ENCODE results near the gene PRDX6.
A peak's percentile ranks its signal among the peaks of the same experiment; 100 is the strongest.

Gene PRDX6

GRCh38 chr1:173444757-173445156 is 32.4 kb upstream of the PRDX6 start:
- Histone ChIP-seq H3K4me3 (ENCODE audit: low read length) (peak overlapping the region; percentile 32), H3K9ac (ENCODE audit: low read length) (peak overlapping the region; percentile 16; the same call in 1 of the 2 replicates), H3K27me3 (replicated peaks; ENCODE audit: insufficient read depth, low read length) (no peaks in the 10 kb centered on the region), H3K79me2 (ENCODE audit: low read length) (no peaks in the 10 kb centered on the region), H3K36me3 (replicated peaks; ENCODE audit: insufficient read depth, low read length) (no peaks in the 10 kb centered on the region), H2AFZ (ENCODE audit: low read length) (peak overlapping the region; percentile 32), H4K20me1 (ENCODE audit: insufficient read depth, low read length) (no peaks in the 10 kb centered on the region), H3F3A (ENCODE audit: insufficient read depth, low read length) (peaks cover 21% of the 10 kb centered on the region), H3K4me2 (ENCODE audit: low read depth, low read length) (peak overlapping the region; percentile 60), H3K9me3 (replicated peaks; ENCODE audit: insufficient read depth, low read length) (no peaks in the 10 kb centered on the region), H3K4me1 (ENCODE audit: low read length) (peaks cover 21% of the 10 kb centered on the region), H3K27ac (ENCODE audit: low read length) (peak overlapping the region; percentile 64; the same call in 1 of the 2 replicates), H3K9me2 (replicated peaks; ENCODE audit: insufficient read depth, low read length) (no peaks in the 10 kb centered on the region)
- peak; percentile 91 for DNase-seq
- TF ChIP-seq EZH2 (optimal IDR thresholded peaks at IDR 0.05; ENCODE audit: low read depth, low read length) (no peak), CTCF (IDR thresholded peaks at IDR 0.05; ENCODE audit: low read length) (no peak), EZH2phosphoT487 (IDR thresholded peaks at IDR 0.05; ENCODE audit: low read length) (no peak)

- H3K36me3 ChIP-seq (replicated peaks; ENCODE audit: insufficient read depth, low read length): no peaks in the 10 kb centered on the region
- H3F3A ChIP-seq (ENCODE audit: insufficient read depth, low read length): peaks cover 21% of the 10 kb centered on the region
- no peaks in the 10 kb centered on the region for H3K27me3 ChIP-seq (replicated peaks; ENCODE audit: insufficient read depth, low read length)
- no peaks in the 10 kb centered on the region for H3K9me2 ChIP-seq (replicated peaks; ENCODE audit: insufficient read depth, low read length)
- TF ChIP-seq CTCF (IDR thresholded peaks at IDR 0.05; ENCODE audit: low read length) (no peak), EZH2phosphoT487 (IDR thresholded peaks at IDR 0.05; ENCODE audit: low read length) (no peak), EZH2 (optimal IDR thresholded peaks at IDR 0.05; ENCODE audit: low read depth, low read length) (no peak)
- peak; percentile 54 for DNase-seq
- H3K4me3 ChIP-seq (ENCODE audit: low read length): peak overlapping the region; percentile 32
- H3K4me2 ChIP-seq (ENCODE audit: low read depth, low read length): peak overlapping the region; percentile 60
- peaks cover 21% of the 10 kb centered on the region for H3K4me1 ChIP-seq (ENCODE audit: low read length)
- H3K9me3 ChIP-seq (replicated peaks; ENCODE audit: insufficient read depth, low read length): no peaks in the 10 kb centered on the region
- H4K20me1 ChIP-seq (ENCODE audit: insufficient read depth, low read length): no peaks in the 10 kb centered on the region
- H3K79me2 ChIP-seq (ENCODE audit: low read length): no peaks in the 10 kb centered on the region
- peak overlapping the region; percentile 32 for H2AFZ ChIP-seq (ENCODE audit: low read length)
- peak overlapping the region; percentile 64; the same call in 1 of the 2 replicates for H3K27ac ChIP-seq (ENCODE audit: low read length)
- H3K9ac ChIP-seq (ENCODE audit: low read length): peak overlapping the region; percentile 16; the same call in 1 of the 2 replicates
Observed at GRCh38 chr1:173445164-173445563, 32.0 kb upstream of the PRDX6 start.

DNA sequence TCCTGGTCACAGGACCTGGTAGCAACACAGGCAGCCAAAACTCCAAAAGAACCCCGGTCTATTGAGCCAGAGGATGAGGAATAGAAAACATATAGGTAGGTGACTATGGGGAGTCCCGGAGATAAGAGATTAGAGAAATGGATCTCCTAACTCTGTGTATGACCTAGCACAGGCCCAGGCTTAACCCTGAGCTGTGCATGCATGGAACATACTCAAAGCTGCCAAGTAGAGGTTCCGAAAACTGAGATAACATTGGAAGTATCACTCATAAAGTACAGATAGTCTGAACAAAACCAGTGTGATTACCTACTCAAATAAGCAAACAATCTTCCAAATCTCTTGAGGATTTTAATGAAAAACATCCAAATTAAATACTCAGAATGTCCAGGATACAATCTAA is 31.5 kb upstream of the PRDX6 start:
- peak overlapping the region; percentile 64; the same call in 1 of the 2 replicates for H3K27ac ChIP-seq (ENCODE audit: low read length)
- H3K9ac ChIP-seq (ENCODE audit: low read length): peak overlapping the region; percentile 16; the same call in 1 of the 2 replicates
- H3K9me2 ChIP-seq (replicated peaks; ENCODE audit: insufficient read depth, low read length): no peaks in the 10 kb centered on the region
- peaks cover 21% of the 10 kb centered on the region for H3K4me1 ChIP-seq (ENCODE audit: low read length)
- no peaks in the 10 kb centered on the region for H3K79me2 ChIP-seq (ENCODE audit: low read length)
- H3K27me3 ChIP-seq (replicated peaks; ENCODE audit: insufficient read depth, low read length): no peaks in the 10 kb centered on the region
- no peaks in the 10 kb centered on the region for H3K36me3 ChIP-seq (replicated peaks; ENCODE audit: insufficient read depth, low read length)
- TF ChIP-seq EZH2phosphoT487 (IDR thresholded peaks at IDR 0.05; ENCODE audit: low read length) (no peak), EZH2 (optimal IDR thresholded peaks at IDR 0.05; ENCODE audit: low read depth, low read length) (no peak), CTCF (IDR thresholded peaks at IDR 0.05; ENCODE audit: low read length) (no peak)
- no peak for DNase-seq
- peaks cover 21% of the 10 kb centered on the region for H3F3A ChIP-seq (ENCODE audit: insufficient read depth, low read length)
- H3K9me3 ChIP-seq (replicated peaks; ENCODE audit: insufficient read depth, low read length): no peaks in the 10 kb centered on the region
- peak overlapping the region; percentile 32 for H3K4me3 ChIP-seq (ENCODE audit: low read length)
- H3K4me2 ChIP-seq (ENCODE audit: low read depth, low read length): peak overlapping the region; percentile 60
- H4K20me1 ChIP-seq (ENCODE audit: insufficient read depth, low read length): no peaks in the 10 kb centered on the region
- H2AFZ ChIP-seq (ENCODE audit: low read length): peak overlapping the region; percentile 32
